Erythroblast (primary cell): ENCODE measurements around the gene OR2A1.
"Not testable (repeated sequence)": the region's sequence is repeated elsewhere in the genome, so short reads cannot be mapped to it uniquely, and the experiment has no call there.

ENCODE experiments used
- GATA1 ChIP-seq: IDR thresholded peaks from 2 replicates; pipeline ENCODE4 v1.6.1; 2011; ENCODE audit warnings: low read depth, mild to moderate bottlenecking, control low read depth, low read length, moderate library complexity
- POLR2A ChIP-seq: IDR thresholded peaks from 2 replicates; pipeline ENCODE4 v1.6.1; 2011; ENCODE audit warnings: mild to moderate bottlenecking, low read length

GRCh38 chr7:144280010-144280409 is 32.2 kb upstream of the OR2A1 start:
- not testable (repeated sequence) for TF ChIP-seq POLR2A, GATA1
